Glutamatergic neuron (in vitro differentiated cells): ENCODE data around the gene ANKRD10. TPM values are rescaled to one million over a fixed set of nuclear protein-coding genes. Genes with fewer than 3 reads are reported as not detected.

Experiments
- DNase-seq: peaks from one replicate; pipeline ENCODE4 v3.0.0; 2022
- H3K27ac Mint-ChIP-seq: one replicate; pipeline ENCODE4 v1.8.0; 2020; ENCODE audit warnings: mild to moderate bottlenecking, mixed read lengths, inconsistent platforms; ENCODE audit not compliant: unreplicated experiment
- H3K27me3 Mint-ChIP-seq: one replicate; pipeline ENCODE4 v1.8.0; 2020; ENCODE audit warnings: mild to moderate bottlenecking, moderate library complexity, mixed read lengths, inconsistent platforms; ENCODE audit not compliant: unreplicated experiment
- H3K36me3 Mint-ChIP-seq: one replicate; pipeline ENCODE4 v1.8.0; 2020; ENCODE audit warnings: mild to moderate bottlenecking, mixed read lengths, inconsistent platforms; ENCODE audit not compliant: unreplicated experiment
- H3K4me1 Mint-ChIP-seq: one replicate; pipeline ENCODE4 v1.8.0; 2020; ENCODE audit warnings: mild to moderate bottlenecking, low read depth, mixed read lengths, inconsistent platforms; ENCODE audit not compliant: unreplicated experiment
- H3K4me3 Mint-ChIP-seq: one replicate; pipeline ENCODE4 v1.8.0; 2020; ENCODE audit warnings: mild to moderate bottlenecking, mixed read lengths, inconsistent platforms; ENCODE audit not compliant: unreplicated experiment
- H3K9me3 Mint-ChIP-seq: one replicate; pipeline ENCODE4 v1.8.0; 2020; ENCODE audit warnings: mild to moderate bottlenecking, moderate library complexity, mixed read lengths, inconsistent platforms; ENCODE audit not compliant: unreplicated experiment
- CTCF ChIP-seq: fragments of 200-600 bp; sonication (generic); IDR thresholded peaks from one replicate; pipeline ENCODE4 v1.5.0; 2021; ENCODE audit not compliant: partially characterized antibody, unreplicated experiment
- total RNA-seq: library from RNA; stranded (reverse); fragmentation: NEBNext Ultra II Directional; extraction: Animal tissue kit (Norgen Biotek cat#: 25700); gene quantifications from one replicate; pipeline ENCODE4 v1.2.1, GENCODE V29; 2021; ENCODE audit not compliant: unreplicated experiment

ANKRD10 gene
- total RNA-seq, 1 donor from 2014 or later: 188 TPM

GRCh38 chr13:110920038-110920437, 5.2 kb upstream of the ANKRD10 start:
- TF ChIP-seq CTCF: no peak
- H3K27ac Mint-ChIP-seq: no peak overlapping the region
- H3K4me1 Mint-ChIP-seq: peaks cover 3% of the 10 kb centered on the region
- no peak for DNase-seq
- H3K27me3 Mint-ChIP-seq: peaks cover 2% of the 10 kb centered on the region
- H3K4me3 Mint-ChIP-seq: no peak overlapping the region
- H3K36me3 Mint-ChIP-seq: no peaks in the 10 kb centered on the region
- H3K9me3 Mint-ChIP-seq: no peaks in the 10 kb centered on the region

DNA sequence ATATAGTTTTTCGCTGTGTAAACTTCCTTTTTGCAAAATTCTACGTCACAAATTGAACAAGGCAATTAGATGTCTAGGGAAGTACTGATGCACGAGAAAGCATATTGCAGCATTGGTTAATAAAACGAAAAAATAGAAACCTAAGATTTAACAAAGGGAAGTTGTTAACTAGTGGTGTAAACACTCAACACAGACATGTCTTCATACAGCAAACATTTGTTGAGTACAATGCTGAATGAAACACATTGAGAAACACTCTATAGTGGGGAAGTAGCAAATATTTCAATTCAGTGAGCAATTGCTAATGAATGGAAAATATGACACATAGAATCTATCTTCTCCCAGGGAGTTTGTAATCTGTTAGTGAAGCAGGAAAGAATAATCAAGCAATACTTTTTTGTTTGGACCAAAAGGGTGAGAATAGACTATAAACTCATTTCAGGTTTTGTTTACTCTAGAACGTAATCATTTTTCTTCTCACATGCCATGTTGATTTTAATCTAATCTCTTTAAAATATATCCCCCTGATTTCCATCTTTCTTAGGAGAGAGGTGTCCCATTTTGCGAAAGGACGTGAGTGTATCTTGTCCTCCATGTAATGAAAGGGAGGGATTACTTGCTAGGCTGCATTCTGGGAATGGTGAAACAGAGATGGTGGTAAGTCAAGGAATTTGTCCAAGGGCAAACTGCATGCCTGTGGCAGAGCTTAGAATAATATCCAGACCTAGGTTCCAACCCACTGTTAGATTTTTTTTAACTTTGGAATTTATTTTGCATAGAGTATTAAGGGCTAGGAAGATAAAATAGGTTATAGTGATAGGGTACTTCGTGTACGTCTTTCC, 1.7 kb upstream of the ANKRD10 start:
- no peak for DNase-seq
- Mint-ChIP-seq H3K36me3 (no peaks in the 10 kb centered on the region), H3K27me3 (peaks cover 3% of the 10 kb centered on the region), H3K4me1 (peaks cover 17% of the 10 kb centered on the region), H3K9me3 (peaks cover 2% of the 10 kb centered on the region), H3K4me3 (peak overlapping the region; percentile 97), H3K27ac (no peak overlapping the region)
- TF ChIP-seq CTCF: no peak

GRCh38 chr13:110915874-110916206, 971 bp upstream of the ANKRD10 start:
- Mint-ChIP-seq H3K9me3 (peaks cover 2% of the 10 kb centered on the region), H3K27ac (peak overlapping the region; percentile 89), H3K4me3 (peak overlapping the region; percentile 97), H3K27me3 (peaks cover 3% of the 10 kb centered on the region), H3K4me1 (peaks cover 17% of the 10 kb centered on the region), H3K36me3 (no peaks in the 10 kb centered on the region)
- TF ChIP-seq CTCF: no peak
- DNase-seq: no peak

- Mint-ChIP-seq H3K4me3 (peak overlapping the region; percentile 82), H3K9me3 (peaks cover 2% of the 10 kb centered on the region), H3K4me1 (peaks cover 23% of the 10 kb centered on the region), H3K27me3 (peaks cover 3% of the 10 kb centered on the region), H3K27ac (peak overlapping the region; percentile 86), H3K36me3 (no peaks in the 10 kb centered on the region)
- DNase-seq: peak; percentile 85
- no peak for TF ChIP-seq CTCF
Measured at GRCh38 chr13:110914331-110915056, 375 bp downstream of the ANKRD10 start.

DNA sequence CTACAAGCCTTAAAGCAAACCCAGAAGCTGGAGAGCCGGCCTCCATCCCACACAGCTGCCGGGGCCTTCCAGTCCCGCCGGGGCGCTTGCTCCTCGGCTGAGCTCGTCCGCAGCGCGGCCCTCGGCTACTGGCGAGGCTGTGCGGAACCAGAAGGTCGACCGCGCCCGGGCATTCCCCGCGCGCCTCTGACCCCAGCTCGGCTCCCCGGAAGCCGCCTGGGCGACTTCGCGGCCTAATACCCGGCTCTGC, 863 bp downstream of the ANKRD10 start:
- Mint-ChIP-seq H3K36me3 (no peaks in the 10 kb centered on the region), H3K4me3 (peak overlapping the region; percentile 96), H3K27me3 (peaks cover 3% of the 10 kb centered on the region), H3K4me1 (peaks cover 24% of the 10 kb centered on the region), H3K9me3 (peaks cover 2% of the 10 kb centered on the region), H3K27ac (peak overlapping the region; percentile 93)
- TF ChIP-seq CTCF: no peak
- DNase-seq: no peak
